ENCODE results near the gene ANAPC16.
"Not testable (repeated sequence)": the region's sequence is repeated elsewhere in the genome, so short reads cannot be mapped to it uniquely, and the experiment has no call there.

The ANAPC16 gene

DNA sequence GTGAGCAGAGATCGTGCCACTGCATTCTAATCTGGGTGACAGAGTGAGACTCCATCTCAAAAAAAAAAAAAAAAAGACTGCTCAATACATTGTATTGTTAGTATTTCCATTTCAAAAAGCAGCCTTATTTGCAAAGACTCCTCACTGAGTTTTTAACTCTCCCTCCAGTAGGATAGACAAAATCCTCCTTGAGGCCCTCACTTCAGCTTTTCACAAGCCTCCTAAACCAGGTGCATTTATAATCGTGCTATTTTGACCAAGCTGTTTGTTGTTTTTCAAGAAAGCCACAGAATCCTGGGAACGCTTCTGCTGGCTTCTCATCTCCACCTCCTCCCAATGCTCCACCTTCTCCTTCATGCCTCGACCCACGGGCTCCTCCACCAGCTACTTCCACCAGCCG, 51.6 kb downstream of the ANAPC16 start:
- H3K27me3 ChIP-seq (ENCODE audit: low read depth, low read length) = no peaks in the 10 kb centered on the region
- no peaks in the 10 kb centered on the region for H3K9me3 ChIP-seq (ENCODE audit: insufficient read depth, low read length)
- H3K27ac ChIP-seq (ENCODE audit: low read length) = no peak overlapping the region
- TF ChIP-seq EZH2phosphoT487 (IDR thresholded peaks at IDR 0.05; ENCODE audit: low read depth) (no peak), CTCF (IDR thresholded peaks at IDR 0.05; ENCODE audit: low read depth, low read length) (no peak)
- H3K4me3 ChIP-seq (ENCODE audit: low read length) = no peak overlapping the region
- H4K20me1 ChIP-seq (ENCODE audit: insufficient read depth, low read length) = no peaks in the 10 kb centered on the region
- no peak overlapping the region for H3K9ac ChIP-seq (ENCODE audit: low read length)
- peaks cover 38% of the 10 kb centered on the region for H3K4me1 ChIP-seq (ENCODE audit: low read length)
- H3K4me2 ChIP-seq (ENCODE audit: low read length) = no peak overlapping the region
- no peaks in the 10 kb centered on the region for H3K79me2 ChIP-seq (ENCODE audit: low read length)
- H3K36me3 ChIP-seq (replicated peaks; ENCODE audit: low read depth, low read length) = no peaks in the 10 kb centered on the region
- no peak overlapping the region for H2AFZ ChIP-seq (ENCODE audit: low read depth, low read length)

DNA sequence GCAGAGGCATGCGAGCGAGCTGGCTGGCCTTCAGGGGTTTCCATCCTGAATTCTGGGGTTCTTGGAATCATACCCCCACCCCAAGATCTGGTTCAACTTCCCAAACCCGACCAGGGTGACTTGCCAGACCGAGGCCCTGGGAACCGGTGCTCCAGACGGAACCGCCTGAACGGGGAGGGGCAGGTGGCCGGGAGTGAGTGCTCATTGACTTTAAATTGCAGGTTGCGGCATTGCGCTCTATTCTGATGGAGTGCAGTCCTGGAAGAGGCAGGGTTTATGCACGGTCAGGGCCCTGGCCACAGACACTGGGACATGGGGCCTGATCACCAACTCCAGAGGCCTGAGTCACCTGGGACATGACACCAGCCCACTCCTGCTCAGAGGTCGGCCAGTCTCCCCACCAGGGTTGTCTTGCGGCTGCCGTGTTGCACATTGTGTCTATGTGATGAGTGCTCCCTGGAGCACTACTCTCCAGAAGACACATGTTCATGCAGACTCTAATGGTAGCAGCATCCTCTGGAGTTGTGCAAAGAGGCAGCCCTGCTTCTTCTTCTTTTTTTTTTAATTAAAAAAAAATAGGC, 52.1 kb downstream of the ANAPC16 start:
- Histone ChIP-seq H3K4me1 (ENCODE audit: low read length) (peaks cover 37% of the 10 kb centered on the region), H2AFZ (ENCODE audit: low read depth, low read length) (no peak overlapping the region), H3K27ac (ENCODE audit: low read length) (no peak overlapping the region)

GRCh38 chr10:72268475-72269200, 52.8 kb downstream of the ANAPC16 start:
- H3K79me2 ChIP-seq (ENCODE audit: low read length); H3K36me3 ChIP-seq (replicated peaks; ENCODE audit: low read depth, low read length); H3K9me3 ChIP-seq (ENCODE audit: insufficient read depth, low read length); H3K27me3 ChIP-seq (ENCODE audit: low read depth, low read length); H4K20me1 ChIP-seq (ENCODE audit: insufficient read depth, low read length); H2AFZ ChIP-seq (ENCODE audit: low read depth, low read length); H3K4me2 ChIP-seq (ENCODE audit: low read length); H3K9ac ChIP-seq (ENCODE audit: low read length); H3K27ac ChIP-seq (ENCODE audit: low read length); H3K4me3 ChIP-seq (ENCODE audit: low read length): not testable (repeated sequence)
- peaks cover 30% of the 10 kb centered on the region for H3K4me1 ChIP-seq (ENCODE audit: low read length)

More for the DNA sequence above, 52.1 kb downstream of the ANAPC16 start:
- no peaks in the 10 kb centered on the region for H3K36me3 ChIP-seq (replicated peaks; ENCODE audit: low read depth, low read length)
- H4K20me1 ChIP-seq (ENCODE audit: insufficient read depth, low read length) = no peaks in the 10 kb centered on the region
- H3K9me3 ChIP-seq (ENCODE audit: insufficient read depth, low read length) = no peaks in the 10 kb centered on the region
- H3K4me2 ChIP-seq (ENCODE audit: low read length) = no peak overlapping the region
- H3K79me2 ChIP-seq (ENCODE audit: low read length) = no peaks in the 10 kb centered on the region
- H3K4me3 ChIP-seq (ENCODE audit: low read length) = no peak overlapping the region
- no peak overlapping the region for H3K9ac ChIP-seq (ENCODE audit: low read length)
- H3K27me3 ChIP-seq (ENCODE audit: low read depth, low read length) = no peaks in the 10 kb centered on the region
- TF ChIP-seq EZH2phosphoT487 (IDR thresholded peaks at IDR 0.05; ENCODE audit: low read depth) = no peak

GRCh38 chr10:72270607-72271281, 54.9 kb downstream of the ANAPC16 start:
- peaks cover 13% of the 10 kb centered on the region for H4K20me1 ChIP-seq (ENCODE audit: insufficient read depth, low read length)
- no peak overlapping the region for H3K9ac ChIP-seq (ENCODE audit: low read length)
- H3K4me3 ChIP-seq (ENCODE audit: low read length) = no peak overlapping the region
- peaks cover 18% of the 10 kb centered on the region for H3K36me3 ChIP-seq (replicated peaks; ENCODE audit: low read depth, low read length)
- H3K79me2 ChIP-seq (ENCODE audit: low read length) = peaks cover 17% of the 10 kb centered on the region
- H3K27me3 ChIP-seq (ENCODE audit: low read depth, low read length) = peaks cover 7% of the 10 kb centered on the region; the same call in 1 of the 2 replicates
- H2AFZ ChIP-seq (ENCODE audit: low read depth, low read length) = no peak overlapping the region
- no peak overlapping the region for H3K27ac ChIP-seq (ENCODE audit: low read length)
- TF ChIP-seq EZH2phosphoT487 (IDR thresholded peaks at IDR 0.05; ENCODE audit: low read depth) (no peak), CTCF (IDR thresholded peaks at IDR 0.05; ENCODE audit: low read depth, low read length) (no peak)
- H3K9me3 ChIP-seq (ENCODE audit: insufficient read depth, low read length) = no peaks in the 10 kb centered on the region
- H3K4me1 ChIP-seq (ENCODE audit: low read length) = peaks cover 36% of the 10 kb centered on the region
- H3K4me2 ChIP-seq (ENCODE audit: low read length) = no peak overlapping the region

Data from OCI-LY3 (cell line).